ENCODE measurements around the gene UBE2I. TPM values are rescaled to one million over a fixed set of nuclear protein-coding genes. Genes with fewer than 3 reads are reported as not detected.
A peak's percentile ranks its signal among the peaks of the same experiment; 100 is the strongest.
"Not testable (repeated sequence)": the region's sequence is repeated elsewhere in the genome, so short reads cannot be mapped to it uniquely, and the experiment has no call there.

The UBE2I gene
- total RNA-seq, 1 experiment from 2014 or later, result 271 TPM

GRCh38 chr16:1265826-1266225 lies 43.6 kb upstream of the UBE2I start:
- H3K4me1 ChIP-seq (replicated peaks; ENCODE audit: insufficient read depth), result no peaks in the 10 kb centered on the region; the same call in 1 of the 2 replicates
- intact Hi-C loops (cut with micrococcal nuclease; ENCODE audit: unreplicated experiment), result no loop called here
- no peak overlapping the region for H2AFZ ChIP-seq
- H4K20me1 ChIP-seq (ENCODE audit: insufficient read depth), result no peaks in the 10 kb centered on the region
- peaks cover 53% of the 10 kb centered on the region for H3K27me3 ChIP-seq (ENCODE audit: insufficient read depth, low read depth)
- H3K79me2 ChIP-seq (ENCODE audit: low read depth), result no peaks in the 10 kb centered on the region
- no peak overlapping the region for H3K4me3 ChIP-seq
- no peak overlapping the region for H3K4me2 ChIP-seq
- ChIA-PET CTCF (no interaction called here), POLR2A (ENCODE audit: unreplicated experiment) (no interaction called here)
- no peak for DNase-seq
- no peaks in the 10 kb centered on the region for H3K9me2 ChIP-seq (ENCODE audit: insufficient read depth)
- no peaks in the 10 kb centered on the region for H3K36me3 ChIP-seq (ENCODE audit: low read depth)
- 0 out of 2 replicates have a peak, but pooled peaks cover 5% of the 10 kb centered on the region for H3F3A ChIP-seq (ENCODE audit: insufficient read depth, low read depth)
- BruUV-seq (replicated peaks), result no TSS peak
- H3K27ac ChIP-seq, result no peak overlapping the region
- TF ChIP-seq EZH2 (IDR thresholded peaks at IDR 0.05; ENCODE audit: low read depth) (no peak), CTCF (conservative IDR thresholded peaks at IDR 0.05) (no peak)
- H3K9me3 ChIP-seq (ENCODE audit: insufficient read depth, low read depth), result no peaks in the 10 kb centered on the region

- POLR2A ChIA-PET (ENCODE audit: unreplicated experiment), result not testable (repeated sequence)
Measured at GRCh38 chr16:1269418-1269817, 40.0 kb upstream of the UBE2I start.

GRCh38 chr16:1271380-1271723 lies 38.1 kb upstream of the UBE2I start:
- ChIA-PET POLR2A (ENCODE audit: unreplicated experiment) (no interaction called here), CTCF (no interaction called here)
- no peaks in the 10 kb centered on the region for H3K9me2 ChIP-seq (ENCODE audit: insufficient read depth)
- no peaks in the 10 kb centered on the region for H4K20me1 ChIP-seq (ENCODE audit: insufficient read depth)
- TF ChIP-seq EZH2 (IDR thresholded peaks at IDR 0.05; ENCODE audit: low read depth), result no peak
- no peak for TF ChIP-seq CTCF (conservative IDR thresholded peaks at IDR 0.05)
- H3F3A ChIP-seq (ENCODE audit: insufficient read depth, low read depth), result no peaks in the 10 kb centered on the region
- H3K4me3 ChIP-seq, result no peak overlapping the region
- no peak for DNase-seq
- no peak overlapping the region for H2AFZ ChIP-seq
- no peaks in the 10 kb centered on the region for H3K36me3 ChIP-seq (ENCODE audit: low read depth)
- H3K4me1 ChIP-seq (replicated peaks; ENCODE audit: insufficient read depth), result no peaks in the 10 kb centered on the region; the same call in 1 of the 2 replicates
- no TSS peak for BruUV-seq (replicated peaks)
- H3K27me3 ChIP-seq (ENCODE audit: insufficient read depth, low read depth), result peaks cover 33% of the 10 kb centered on the region
- intact Hi-C loops (cut with micrococcal nuclease; ENCODE audit: unreplicated experiment), result no loop called here
- H3K79me2 ChIP-seq (ENCODE audit: low read depth), result no peaks in the 10 kb centered on the region
- no peak overlapping the region for H3K27ac ChIP-seq
- no peaks in the 10 kb centered on the region for H3K9me3 ChIP-seq (ENCODE audit: insufficient read depth, low read depth)
- H3K4me2 ChIP-seq, result no peak overlapping the region

More at GRCh38 chr16:1269418-1269817, 40.0 kb upstream of the UBE2I start:
- peaks cover 32% of the 10 kb centered on the region for H3K27me3 ChIP-seq (ENCODE audit: insufficient read depth, low read depth)
- H3K9me3 ChIP-seq (ENCODE audit: insufficient read depth, low read depth); H3K79me2 ChIP-seq (ENCODE audit: low read depth); H3K36me3 ChIP-seq (ENCODE audit: low read depth); H3F3A ChIP-seq (ENCODE audit: insufficient read depth, low read depth); CTCF ChIA-PET; H3K4me3 ChIP-seq; H3K9me2 ChIP-seq (ENCODE audit: insufficient read depth); H4K20me1 ChIP-seq (ENCODE audit: insufficient read depth); H2AFZ ChIP-seq; intact Hi-C loops (cut with micrococcal nuclease; ENCODE audit: unreplicated experiment); H3K4me1 ChIP-seq (replicated peaks; ENCODE audit: insufficient read depth); DNase-seq; H3K4me2 ChIP-seq; BruUV-seq (replicated peaks); H3K27ac ChIP-seq: not testable (repeated sequence)

- H4K20me1 ChIP-seq (ENCODE audit: insufficient read depth); H3K27ac ChIP-seq; intact Hi-C loops (cut with micrococcal nuclease; ENCODE audit: unreplicated experiment); BruUV-seq (replicated peaks); H3K4me3 ChIP-seq; POLR2A ChIA-PET (ENCODE audit: unreplicated experiment); H3K79me2 ChIP-seq (ENCODE audit: low read depth); H3K4me1 ChIP-seq (replicated peaks; ENCODE audit: insufficient read depth); H3K9me3 ChIP-seq (ENCODE audit: insufficient read depth, low read depth); H3F3A ChIP-seq (ENCODE audit: insufficient read depth, low read depth); H2AFZ ChIP-seq; H3K36me3 ChIP-seq (ENCODE audit: low read depth); H3K4me2 ChIP-seq; CTCF ChIA-PET; H3K9me2 ChIP-seq (ENCODE audit: insufficient read depth): not testable (repeated sequence)
- H3K27me3 ChIP-seq (ENCODE audit: insufficient read depth, low read depth), result peaks cover 29% of the 10 kb centered on the region
- peak in 1 of 2 experiments; percentile 71 for DNase-seq
Measured at GRCh38 chr16:1271724-1272413, 37.6 kb upstream of the UBE2I start.
